OCI-LY3 (cell line): ENCODE measurements around the gene ADAMTS16.

Experiments used
- H2AFZ ChIP-seq: fragments of 200-600, 300-600 bp; shearing (Covaris generic); 2 replicates; pipeline ENCODE4 v1.6.0; 2014; ENCODE audit warnings: antibody characterized with exemption, low read depth, low read length
- H3K27ac ChIP-seq: fragments of 200-600, 300-600 bp; sonication (generic); 2 replicates; pipeline ENCODE4 v1.5.1; 2014; ENCODE audit warnings: mild to moderate bottlenecking, low read length, moderate library complexity, mixed read lengths
- H3K27me3 ChIP-seq: fragments of 200-600, 300-600 bp; sonication (generic); 2 replicates; pipeline ENCODE4 v1.6.1; 2014; ENCODE audit warnings: low read depth, low read length, mixed read lengths
- H3K36me3 ChIP-seq: fragments of 200-600, 300-600 bp; sonication (generic); replicated peaks from 2 replicates; pipeline ENCODE3; 2014; ENCODE audit warnings: low read depth, low read length, mixed read lengths
- H3K4me1 ChIP-seq: fragments of 300-600, 200-600 bp; sonication (generic); 2 replicates; pipeline ENCODE4 v1.6.1; 2014; ENCODE audit warnings: low read length, mixed read lengths
- H3K4me2 ChIP-seq: fragments of 200-600, 300-600 bp; sonication (generic); 2 replicates; pipeline ENCODE4 v1.6.1; 2014; ENCODE audit warnings: low read length, mixed read lengths
- H3K4me3 ChIP-seq: fragments of 300-600, 200-600 bp; sonication (generic); 2 replicates; pipeline ENCODE4 v1.5.1; 2014; ENCODE audit warnings: antibody characterized with exemption, mild to moderate bottlenecking, low read length, moderate library complexity
- H3K79me2 ChIP-seq: fragments of 300-600, 200-600 bp; shearing (Covaris generic); 2 replicates; pipeline ENCODE4 v1.6.1; 2014; ENCODE audit warnings: mild to moderate bottlenecking, low read length, mixed read lengths
- H3K9ac ChIP-seq: fragments of 300-600, 200-600 bp; shearing (Covaris generic); 2 replicates; pipeline ENCODE4 v1.6.0; 2014; ENCODE audit warnings: mild to moderate bottlenecking, low read length, moderate library complexity
- H3K9me3 ChIP-seq: fragments of 200-600, 300-600 bp; shearing (Covaris generic); 2 replicates; pipeline ENCODE4 v1.6.1; 2014; ENCODE audit warnings: low read length, mixed read lengths; ENCODE audit not compliant: insufficient read depth
- H4K20me1 ChIP-seq: fragments of 200-600, 300-600 bp; sonication (generic); 2 replicates; pipeline ENCODE4 v1.6.1; 2016; ENCODE audit warnings: low read length, mixed read lengths; ENCODE audit not compliant: insufficient read depth
- EZH2phosphoT487 ChIP-seq: fragments of 200-600 bp; shearing (Covaris generic); IDR thresholded peaks from 2 replicates; pipeline ENCODE4 v1.6.1; 2018; ENCODE audit warnings: antibody characterized with exemption, mixed run types, low read depth
- TF ChIP-seq, protein P1 (sequence below): fragments of 200-600, 300-600 bp; sonication (generic); IDR thresholded peaks from 2 replicates; pipeline ENCODE4 v1.5.1; 2014; ENCODE audit warnings: antibody characterized with exemption, low read length, low read depth

The ADAMTS16 gene

DNA sequence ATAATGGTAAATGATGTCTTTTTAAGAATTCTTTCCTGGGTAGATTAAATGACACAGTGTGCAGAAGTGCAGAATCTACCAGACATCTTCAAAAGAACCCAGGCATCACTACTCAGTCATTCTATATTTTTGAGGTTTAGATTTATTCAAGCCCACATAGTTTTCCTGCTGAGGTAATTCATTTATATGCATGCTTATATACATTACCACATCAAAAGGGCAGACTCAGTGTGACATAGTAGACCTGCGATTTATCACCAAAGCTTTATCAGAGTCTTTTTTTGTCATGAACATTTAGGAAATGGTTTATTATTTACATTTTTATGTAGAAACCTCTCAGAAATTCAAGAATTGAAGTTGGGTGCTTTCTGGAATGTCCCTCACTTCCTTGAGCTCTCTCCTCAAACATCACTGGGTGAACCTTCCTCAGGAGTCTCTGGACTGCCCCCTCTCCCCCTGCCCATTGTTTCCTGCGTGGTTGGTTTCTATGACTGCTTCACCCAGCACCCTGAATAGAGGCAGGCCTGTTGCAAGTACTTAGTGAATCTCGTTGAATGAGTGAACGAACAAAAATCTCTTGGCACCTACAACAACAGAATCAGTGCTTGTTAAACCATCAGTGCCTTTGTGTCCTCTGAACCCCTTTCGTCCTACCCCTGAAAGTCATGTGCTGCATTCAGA lies 42.5 kb downstream of the ADAMTS16 start:
- Histone ChIP-seq H3K4me1 (no peaks in the 10 kb centered on the region), H4K20me1 (no peaks in the 10 kb centered on the region), H3K79me2 (no peaks in the 10 kb centered on the region), H3K36me3 (no peaks in the 10 kb centered on the region), H3K9me3 (no peaks in the 10 kb centered on the region), H3K27me3 (no peaks in the 10 kb centered on the region), H2AFZ (no peak overlapping the region), H3K4me3 (no peak overlapping the region), H3K9ac (no peak overlapping the region), H3K4me2 (no peak overlapping the region), H3K27ac (no peak overlapping the region)
- TF ChIP-seq, protein P1, sequence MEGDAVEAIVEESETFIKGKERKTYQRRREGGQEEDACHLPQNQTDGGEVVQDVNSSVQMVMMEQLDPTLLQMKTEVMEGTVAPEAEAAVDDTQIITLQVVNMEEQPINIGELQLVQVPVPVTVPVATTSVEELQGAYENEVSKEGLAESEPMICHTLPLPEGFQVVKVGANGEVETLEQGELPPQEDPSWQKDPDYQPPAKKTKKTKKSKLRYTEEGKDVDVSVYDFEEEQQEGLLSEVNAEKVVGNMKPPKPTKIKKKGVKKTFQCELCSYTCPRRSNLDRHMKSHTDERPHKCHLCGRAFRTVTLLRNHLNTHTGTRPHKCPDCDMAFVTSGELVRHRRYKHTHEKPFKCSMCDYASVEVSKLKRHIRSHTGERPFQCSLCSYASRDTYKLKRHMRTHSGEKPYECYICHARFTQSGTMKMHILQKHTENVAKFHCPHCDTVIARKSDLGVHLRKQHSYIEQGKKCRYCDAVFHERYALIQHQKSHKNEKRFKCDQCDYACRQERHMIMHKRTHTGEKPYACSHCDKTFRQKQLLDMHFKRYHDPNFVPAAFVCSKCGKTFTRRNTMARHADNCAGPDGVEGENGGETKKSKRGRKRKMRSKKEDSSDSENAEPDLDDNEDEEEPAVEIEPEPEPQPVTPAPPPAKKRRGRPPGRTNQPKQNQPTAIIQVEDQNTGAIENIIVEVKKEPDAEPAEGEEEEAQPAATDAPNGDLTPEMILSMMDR = no peak
- no peak for TF ChIP-seq EZH2phosphoT487

DNA sequence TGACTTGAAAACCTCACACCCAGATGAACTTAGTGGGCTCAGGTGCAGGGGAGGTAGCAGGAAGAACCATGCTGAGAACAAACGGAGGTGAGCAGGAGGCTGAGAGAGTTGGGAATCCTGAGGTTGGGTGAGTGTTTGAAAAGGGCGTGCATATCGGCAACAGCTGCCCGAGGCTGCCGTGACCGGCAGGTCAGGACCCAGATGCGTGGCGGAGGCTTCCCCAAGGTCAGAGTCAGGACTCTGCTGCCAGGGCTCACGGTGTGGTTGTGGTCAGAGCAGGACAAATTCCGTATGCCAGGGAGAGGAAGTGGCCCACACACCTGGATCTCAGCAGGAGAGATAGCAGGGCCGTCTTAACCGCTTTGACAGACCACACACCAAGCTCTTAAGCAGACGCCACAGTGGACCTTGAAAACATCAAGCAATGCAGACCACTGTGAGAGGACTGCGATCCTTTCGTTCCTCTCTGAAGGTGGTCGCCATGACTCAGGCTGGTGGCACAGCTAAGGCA lies 43.1 kb downstream of the ADAMTS16 start:
- Histone ChIP-seq H3K9me3 (no peaks in the 10 kb centered on the region), H3K9ac (no peak overlapping the region), H2AFZ (no peak overlapping the region), H3K4me1 (no peaks in the 10 kb centered on the region), H3K27ac (no peak overlapping the region), H4K20me1 (no peaks in the 10 kb centered on the region), H3K4me2 (no peak overlapping the region), H3K4me3 (no peak overlapping the region), H3K27me3 (no peaks in the 10 kb centered on the region), H3K36me3 (no peaks in the 10 kb centered on the region), H3K79me2 (no peaks in the 10 kb centered on the region)
- TF ChIP-seq, protein P1 = no peak
- TF ChIP-seq EZH2phosphoT487 = no peak

DNA sequence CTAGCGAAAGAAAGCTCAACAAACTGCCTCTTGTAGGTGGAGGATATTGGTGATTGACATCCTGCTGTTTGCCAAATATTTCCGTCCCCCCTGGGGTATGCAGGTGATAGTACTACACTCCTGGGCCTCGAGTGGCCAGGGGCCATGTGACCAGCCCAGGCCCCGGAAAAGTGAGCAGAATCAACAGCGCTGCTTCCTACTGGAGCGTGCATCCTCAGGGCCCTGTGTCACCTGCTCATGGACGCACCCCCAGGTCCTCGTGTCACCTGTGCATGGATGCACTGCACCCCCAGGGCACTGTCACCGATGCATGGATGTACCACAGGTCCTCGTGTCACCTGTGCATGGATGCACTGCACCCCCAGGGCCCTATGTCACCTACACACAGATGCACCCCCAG lies 43.8 kb downstream of the ADAMTS16 start:
- no peaks in the 10 kb centered on the region for H3K4me1 ChIP-seq
- no peaks in the 10 kb centered on the region for H3K27me3 ChIP-seq
- H3K9me3 ChIP-seq = no peaks in the 10 kb centered on the region
- no peak overlapping the region for H3K27ac ChIP-seq
- no peaks in the 10 kb centered on the region for H3K79me2 ChIP-seq
- no peak overlapping the region for H3K9ac ChIP-seq
- H4K20me1 ChIP-seq = no peaks in the 10 kb centered on the region
- H3K36me3 ChIP-seq = no peaks in the 10 kb centered on the region
- H3K4me3 ChIP-seq = no peak overlapping the region
- H3K4me2 ChIP-seq = no peak overlapping the region
- TF ChIP-seq EZH2phosphoT487 = no peak
- TF ChIP-seq, protein P1 = no peak
- no peak overlapping the region for H2AFZ ChIP-seq

DNA sequence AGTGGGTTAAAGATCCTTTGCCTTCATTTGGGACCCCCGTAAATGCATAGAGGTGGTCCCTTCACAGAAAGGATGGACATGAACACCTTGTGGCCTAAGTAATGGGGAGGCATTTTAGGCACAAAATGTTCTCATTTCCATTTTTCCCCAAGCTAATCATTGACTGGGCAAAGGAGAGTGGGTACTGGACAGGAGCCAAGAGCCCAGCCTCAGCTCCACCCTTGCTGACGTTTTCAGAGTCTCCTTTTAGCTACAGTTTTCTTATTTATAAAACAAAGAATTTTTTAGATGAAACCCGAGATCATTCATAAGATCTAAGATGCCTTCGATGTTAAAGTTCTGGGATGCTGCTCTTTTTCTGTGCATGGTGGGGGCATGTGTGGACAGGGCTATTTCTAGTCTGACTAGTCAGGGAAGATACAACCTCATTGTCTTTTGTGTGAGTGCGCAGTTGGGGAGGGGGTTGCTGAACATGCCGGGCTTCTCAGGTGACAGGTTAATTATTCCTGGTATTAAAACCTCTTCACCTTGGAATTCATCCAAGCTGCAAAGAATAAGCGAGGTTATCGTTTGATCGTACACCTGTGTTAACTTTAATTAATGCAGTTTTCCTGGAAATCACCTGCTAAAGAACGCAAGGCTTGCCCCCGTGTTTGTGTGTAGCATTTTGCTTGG lies 48.4 kb downstream of the ADAMTS16 start:
- Histone ChIP-seq H2AFZ (no peak overlapping the region), H4K20me1 (no peaks in the 10 kb centered on the region), H3K4me2 (no peak overlapping the region), H3K79me2 (no peaks in the 10 kb centered on the region), H3K4me1 (peaks cover 6% of the 10 kb centered on the region; the same call in 1 of the 2 replicates), H3K36me3 (no peaks in the 10 kb centered on the region), H3K27ac (no peak overlapping the region), H3K9ac (no peak overlapping the region), H3K9me3 (no peaks in the 10 kb centered on the region), H3K27me3 (no peaks in the 10 kb centered on the region), H3K4me3 (no peak overlapping the region)
- TF ChIP-seq, protein P1 = no peak
- TF ChIP-seq EZH2phosphoT487 = no peak
